ENCODE measurements around the gene RAG2.

- TF ChIP-seq, protein P1, sequence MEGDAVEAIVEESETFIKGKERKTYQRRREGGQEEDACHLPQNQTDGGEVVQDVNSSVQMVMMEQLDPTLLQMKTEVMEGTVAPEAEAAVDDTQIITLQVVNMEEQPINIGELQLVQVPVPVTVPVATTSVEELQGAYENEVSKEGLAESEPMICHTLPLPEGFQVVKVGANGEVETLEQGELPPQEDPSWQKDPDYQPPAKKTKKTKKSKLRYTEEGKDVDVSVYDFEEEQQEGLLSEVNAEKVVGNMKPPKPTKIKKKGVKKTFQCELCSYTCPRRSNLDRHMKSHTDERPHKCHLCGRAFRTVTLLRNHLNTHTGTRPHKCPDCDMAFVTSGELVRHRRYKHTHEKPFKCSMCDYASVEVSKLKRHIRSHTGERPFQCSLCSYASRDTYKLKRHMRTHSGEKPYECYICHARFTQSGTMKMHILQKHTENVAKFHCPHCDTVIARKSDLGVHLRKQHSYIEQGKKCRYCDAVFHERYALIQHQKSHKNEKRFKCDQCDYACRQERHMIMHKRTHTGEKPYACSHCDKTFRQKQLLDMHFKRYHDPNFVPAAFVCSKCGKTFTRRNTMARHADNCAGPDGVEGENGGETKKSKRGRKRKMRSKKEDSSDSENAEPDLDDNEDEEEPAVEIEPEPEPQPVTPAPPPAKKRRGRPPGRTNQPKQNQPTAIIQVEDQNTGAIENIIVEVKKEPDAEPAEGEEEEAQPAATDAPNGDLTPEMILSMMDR (conservative IDR thresholded peaks at IDR 0.05 in 1 of 2, IDR thresholded peaks at IDR 0.05 in 1 of 2; ENCODE audit: extremely low read depth in 1 of 2, insufficient read depth in 1 of 2, low read depth in 1 of 2, low read length in 2 of 2): no peak
- TF ChIP-seq EZH2 (IDR thresholded peaks at IDR 0.05; ENCODE audit: borderline replicate concordance, low read length): no peak
Observed at GRCh38 chr11:36628765-36629244, 30.8 kb upstream of the RAG2 start.

Measured in mammary epithelial cell (primary cell).